Upper lobe of left lung (tissue), 4 donors: ENCODE measurements around the gene KRT82.

Experiments used
- CTCF ChIP-seq, 6 experiments: fragments of 450-650 bp in 4 of 6; fragments of 200-600 bp in 2 of 6; sonication (generic) in 2 of 6; IDR thresholded peaks; one replicate each; pipeline ENCODE4 v1.5.1; 2016 to 2019; ENCODE audit warnings: antibody characterized with exemption in 6 of 6
- POLR2A ChIP-seq, 4 donors: fragments of 450-650 bp; IDR thresholded peaks; one replicate each; pipeline ENCODE4 v1.5.1; 2016 to 2017; ENCODE audit warnings: antibody characterized with exemption in 4 of 4, mild to moderate bottlenecking in 2 of 4
- POLR2AphosphoS5 ChIP-seq, 2 donors: sonication (generic); formaldehyde crosslinking; IDR thresholded peaks; one replicate each; pipeline ENCODE4 v1.5.1; 2017; ENCODE audit warnings: antibody characterized with exemption in 2 of 2

GRCh38 chr12:52383331-52383730 lies 22.8 kb downstream of the KRT82 start:
- TF ChIP-seq CTCF (IDR thresholded peaks at IDR 0.05) (no peak), POLR2AphosphoS5 (IDR thresholded peaks at IDR 0.05) (no peak), POLR2A (IDR thresholded peaks at IDR 0.05) (no peak)
